Suppressor macrophage treated with lipopolysaccharide for 4 hours (primary cell): ENCODE results near the gene METRN.

ENCODE experiments used
- DNase-seq: peaks from one replicate; pipeline ENCODE4 v3.0.0-alpha.2; 2020

The METRN gene

DNA sequence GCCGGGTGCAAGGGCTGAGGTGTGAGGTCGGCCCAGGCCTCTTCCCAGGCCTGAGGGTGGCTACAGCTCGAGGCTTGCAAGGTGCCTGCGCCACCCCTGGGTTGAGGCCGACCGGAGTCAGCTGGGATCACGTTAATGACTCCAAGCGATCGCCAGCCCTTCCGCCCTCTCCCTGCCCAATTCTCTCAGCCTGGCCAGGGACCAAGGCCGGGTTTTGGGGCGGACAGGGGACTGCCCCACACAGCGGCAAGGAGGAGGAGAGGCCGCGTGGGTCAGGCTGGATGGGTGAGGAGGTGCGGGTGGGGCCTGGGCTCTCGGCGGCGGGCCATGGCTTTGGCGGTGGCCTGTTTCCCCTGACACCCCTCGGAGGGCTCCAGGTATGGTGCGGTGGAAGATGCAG, 21.6 kb upstream of the METRN start:
- no peak for DNase-seq

DNA sequence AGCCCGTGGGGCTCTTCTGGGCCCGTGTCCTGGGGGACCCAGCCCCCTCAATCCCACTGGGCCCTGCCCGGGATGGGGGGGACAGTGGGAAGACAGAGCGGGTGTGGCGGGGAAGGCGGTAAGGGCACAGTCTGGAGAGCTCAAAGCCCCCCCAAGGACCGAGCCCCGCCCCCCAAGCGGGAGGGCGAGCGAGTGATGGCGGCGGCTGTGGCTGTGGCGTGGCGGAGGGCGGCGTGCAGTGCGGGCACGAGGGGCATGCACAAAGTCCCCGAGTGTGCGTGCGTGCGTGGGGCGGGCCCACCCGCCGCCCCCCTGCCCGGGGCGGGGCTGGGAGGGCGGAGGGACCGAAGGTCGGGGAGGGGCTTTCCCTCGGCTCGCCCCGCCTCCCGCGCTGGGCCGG, 21.2 kb upstream of the METRN start:
- DNase-seq: no peak

DNA sequence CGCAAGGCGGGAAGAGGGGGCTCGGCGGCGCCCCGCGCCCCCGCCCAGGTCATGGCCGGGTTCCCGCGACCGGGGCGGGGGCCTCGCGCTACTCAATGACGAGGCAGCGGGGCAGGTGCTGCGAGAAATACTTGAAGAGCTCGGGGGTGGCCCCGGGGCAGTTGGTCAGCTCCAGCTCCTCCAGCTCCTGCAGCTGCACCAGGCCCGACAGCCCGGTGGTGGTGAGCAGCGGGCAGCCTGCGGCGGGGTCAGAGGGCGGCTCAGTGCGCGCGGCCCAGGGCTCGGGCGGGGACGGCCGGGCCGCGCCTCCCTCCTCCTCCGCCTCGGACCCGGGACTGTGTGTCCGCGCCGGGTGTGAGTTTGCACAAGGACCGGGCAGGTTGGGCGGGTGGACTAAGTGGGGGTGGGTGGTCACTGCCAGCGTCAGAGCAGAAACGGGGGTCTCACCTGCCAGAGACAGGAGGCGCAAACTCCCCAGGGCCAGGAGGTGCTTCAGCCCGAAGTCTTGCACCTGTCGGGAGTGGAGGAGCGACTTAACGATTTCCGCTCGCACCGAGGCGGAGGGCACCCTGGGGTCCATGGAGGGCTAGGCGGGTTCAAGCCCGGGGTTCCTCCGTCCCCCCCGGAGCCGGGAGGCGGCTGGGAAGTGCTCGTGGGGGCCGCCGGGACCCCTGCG, 20.6 kb upstream of the METRN start:
- DNase-seq: no peak

DNA sequence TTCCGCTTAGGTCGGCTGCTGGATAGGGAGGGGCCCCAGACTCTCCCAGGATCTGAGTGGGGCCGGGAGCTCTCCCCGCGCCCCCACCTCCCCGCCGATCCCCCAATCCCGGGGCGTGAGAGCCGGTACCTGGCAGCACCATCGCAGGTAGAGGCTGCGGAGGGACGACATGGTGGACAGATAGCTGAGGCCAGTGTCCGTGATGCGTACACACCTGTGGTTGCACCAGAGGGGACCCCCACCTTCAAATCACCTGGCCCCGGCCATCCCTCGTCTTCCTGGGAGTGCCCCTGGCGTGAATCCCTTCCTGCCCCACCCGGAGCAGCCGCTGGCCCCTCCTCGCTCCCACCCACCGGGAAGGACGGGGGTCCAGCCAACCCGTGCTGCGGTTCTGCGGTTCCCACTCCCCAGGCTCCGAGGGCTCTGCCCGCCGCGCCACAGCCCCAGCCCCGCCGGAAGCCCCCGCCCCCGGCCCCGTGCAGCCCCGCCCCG, 20.0 kb upstream of the METRN start:
- no peak for DNase-seq

DNA sequence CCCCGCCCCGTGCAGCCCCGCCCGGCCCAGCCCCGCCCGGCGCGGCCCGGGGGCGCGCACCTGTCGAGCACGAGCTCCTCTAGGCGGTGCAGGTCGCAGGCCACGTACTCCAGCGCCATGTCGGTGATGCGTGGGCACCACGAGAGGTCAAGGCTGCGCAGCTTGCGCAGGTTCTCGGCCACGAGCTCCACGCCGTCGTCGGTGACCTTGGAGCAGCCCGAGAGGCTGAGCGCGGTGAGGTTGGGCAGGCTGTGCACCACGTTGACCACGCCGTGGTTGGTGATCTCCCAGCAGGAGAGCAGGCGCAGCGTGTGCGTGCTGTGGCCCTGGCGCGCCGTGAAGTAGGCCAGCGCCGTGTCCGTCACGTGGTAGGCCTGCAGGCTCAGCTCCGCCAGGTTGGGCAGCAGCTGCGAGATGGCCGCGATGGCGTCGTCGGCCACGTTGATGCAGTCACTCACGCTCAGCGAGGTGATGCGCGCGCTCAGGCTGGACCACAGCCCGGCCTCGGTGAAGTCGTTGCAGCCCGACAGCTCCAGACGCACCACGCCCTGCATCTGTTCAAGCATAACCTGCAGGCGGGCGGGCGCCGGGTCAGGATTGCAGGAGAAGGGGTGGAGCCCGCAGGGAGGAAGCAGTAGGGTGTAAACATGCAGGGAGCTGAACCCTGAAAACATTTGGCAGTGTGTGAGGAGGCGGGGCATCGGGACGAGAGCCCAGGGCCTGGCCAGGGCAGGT, 19.4 kb upstream of the METRN start:
- no peak for DNase-seq

DNA sequence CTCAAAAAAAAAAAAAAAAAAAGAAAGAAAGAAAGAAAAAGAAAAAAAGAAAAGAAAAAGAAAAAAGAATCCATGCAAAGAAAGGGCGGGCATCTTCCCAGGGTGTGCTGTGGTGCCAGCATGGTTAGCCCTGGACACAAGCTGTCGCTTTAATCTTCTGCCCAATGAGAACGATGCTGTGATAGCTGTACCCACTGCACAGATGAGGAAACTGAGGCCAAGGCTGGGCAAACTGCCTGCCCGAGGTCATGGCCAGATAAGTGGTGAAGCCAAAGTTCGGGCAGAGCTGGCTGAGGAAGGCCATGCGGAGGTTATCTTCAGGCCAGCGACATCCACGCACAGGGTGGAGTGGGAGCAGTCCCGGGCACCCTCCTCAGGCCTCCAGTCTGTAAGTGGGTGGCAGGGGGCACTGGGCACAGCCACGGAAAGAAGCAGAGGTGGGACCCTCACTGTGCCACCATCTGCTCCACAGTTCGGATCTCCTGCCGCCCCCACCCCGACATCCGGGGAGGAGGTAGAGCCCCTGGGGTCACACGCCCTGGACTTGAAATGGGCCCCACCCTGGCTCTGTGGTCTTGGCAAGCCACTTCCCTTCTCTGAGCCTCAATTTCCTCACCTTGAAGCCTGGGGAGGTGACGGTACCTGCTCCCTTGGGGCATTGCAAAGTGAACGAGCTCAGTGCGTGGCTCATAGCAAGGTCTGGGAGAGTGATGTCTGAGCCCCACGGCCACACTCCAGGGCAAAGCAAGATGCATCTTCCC, 15.8 kb upstream of the METRN start:
- DNase-seq: no peak

DNA sequence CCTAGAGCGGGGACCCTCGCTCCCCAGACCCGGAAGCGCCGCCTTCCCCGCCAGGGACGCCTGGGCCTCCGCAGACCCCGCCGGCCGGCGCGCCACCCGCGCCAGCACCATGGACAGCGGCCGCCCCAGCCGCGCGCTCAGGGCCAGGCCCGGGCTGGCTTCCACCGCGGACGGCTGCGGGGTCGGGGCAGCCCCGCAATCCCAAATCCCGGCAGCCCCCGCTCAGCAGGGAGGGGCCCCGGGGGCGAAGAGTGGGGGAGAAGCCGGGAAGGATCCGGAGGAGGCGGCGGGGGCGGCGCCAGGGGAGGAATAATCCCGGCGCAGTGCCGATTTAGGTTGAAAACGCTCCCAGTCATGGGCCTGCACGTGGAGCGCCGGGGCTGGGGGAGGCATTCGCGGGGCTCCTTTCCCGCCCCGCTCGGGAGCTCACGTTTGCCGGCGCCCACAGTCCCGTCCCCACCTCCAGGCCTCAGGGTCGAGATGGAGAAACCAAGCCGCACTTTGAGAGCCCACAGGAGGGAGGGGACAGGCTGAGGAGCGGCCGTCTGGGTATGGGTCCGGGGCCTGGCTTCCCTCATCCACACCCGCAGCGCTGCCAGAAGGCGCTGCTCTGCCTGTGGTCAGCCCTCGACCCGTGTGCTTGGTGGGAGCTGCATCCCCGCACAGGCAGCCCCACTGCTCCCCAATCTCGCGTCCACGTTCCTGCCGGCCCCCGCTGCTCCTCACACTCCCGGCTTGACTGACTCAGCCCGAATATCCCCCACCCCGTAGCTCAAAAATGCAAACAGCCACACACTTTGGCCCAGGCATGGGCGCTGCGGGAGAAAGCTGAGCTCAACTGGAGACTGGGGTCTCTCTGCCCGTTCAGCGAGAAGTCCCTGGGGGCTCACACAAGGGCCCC, 14.0 kb upstream of the METRN start:
- peak; percentile 29 for DNase-seq

DNA sequence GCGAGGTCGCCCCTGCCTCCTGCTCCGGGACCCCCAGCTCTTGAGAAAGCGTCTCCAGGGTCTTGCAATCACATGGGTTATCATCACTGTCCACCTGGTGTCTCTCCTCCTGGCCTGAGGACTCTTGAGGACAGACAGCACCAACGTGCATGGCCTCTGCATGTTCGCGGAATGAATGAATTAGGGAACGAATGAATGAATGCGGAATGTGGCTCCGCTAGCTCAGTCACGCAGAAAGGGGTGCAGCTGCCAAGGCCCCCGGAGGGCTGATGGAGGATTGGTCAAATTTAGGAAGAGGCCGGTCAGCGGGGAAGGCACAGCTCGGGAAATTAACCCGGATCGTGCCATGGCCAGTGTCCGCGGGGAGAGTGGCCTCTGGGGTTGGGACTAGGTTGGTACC, 12.6 kb upstream of the METRN start:
- no peak for DNase-seq

DNA sequence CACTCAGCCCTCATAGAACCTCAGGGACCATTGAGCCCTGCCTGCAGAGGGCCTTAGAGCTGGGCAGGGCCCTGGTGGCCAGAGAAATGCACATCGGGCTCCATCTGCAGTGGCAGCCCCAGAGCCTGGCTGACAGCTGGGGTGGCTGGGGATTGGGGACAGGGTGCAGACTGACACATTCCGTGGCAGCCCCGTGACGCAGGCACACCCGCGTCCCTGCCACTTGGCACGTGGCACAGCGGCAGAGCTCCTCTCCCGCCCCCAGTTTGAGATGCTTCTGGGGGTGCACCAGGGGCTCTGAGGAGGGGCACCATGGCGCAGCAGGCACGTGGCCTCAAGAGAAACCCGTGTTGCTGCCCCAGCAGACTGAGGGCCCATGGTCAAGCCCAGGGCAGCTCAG, 11.5 kb upstream of the METRN start:
- no peak for DNase-seq

DNA sequence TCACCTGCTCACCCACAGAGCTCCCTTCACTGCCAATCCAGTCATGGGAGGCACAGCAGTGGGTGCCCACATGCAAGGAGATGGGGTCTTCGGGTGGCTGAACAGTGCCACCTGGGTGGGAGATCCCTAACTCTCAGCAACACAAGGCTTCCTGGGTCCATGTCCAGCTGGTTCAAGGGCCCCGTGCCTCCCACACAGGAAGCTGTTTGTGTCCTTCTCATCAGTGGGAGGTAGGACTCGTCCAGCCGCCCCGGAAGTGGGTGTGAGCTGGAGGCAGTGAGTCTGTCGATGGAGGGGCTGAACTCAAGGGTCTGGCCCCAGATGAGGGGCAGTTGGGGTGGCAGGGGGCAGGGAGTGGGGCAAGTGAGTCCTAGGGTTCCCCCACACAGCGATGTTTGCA, 10.9 kb upstream of the METRN start:
- no peak for DNase-seq

DNA sequence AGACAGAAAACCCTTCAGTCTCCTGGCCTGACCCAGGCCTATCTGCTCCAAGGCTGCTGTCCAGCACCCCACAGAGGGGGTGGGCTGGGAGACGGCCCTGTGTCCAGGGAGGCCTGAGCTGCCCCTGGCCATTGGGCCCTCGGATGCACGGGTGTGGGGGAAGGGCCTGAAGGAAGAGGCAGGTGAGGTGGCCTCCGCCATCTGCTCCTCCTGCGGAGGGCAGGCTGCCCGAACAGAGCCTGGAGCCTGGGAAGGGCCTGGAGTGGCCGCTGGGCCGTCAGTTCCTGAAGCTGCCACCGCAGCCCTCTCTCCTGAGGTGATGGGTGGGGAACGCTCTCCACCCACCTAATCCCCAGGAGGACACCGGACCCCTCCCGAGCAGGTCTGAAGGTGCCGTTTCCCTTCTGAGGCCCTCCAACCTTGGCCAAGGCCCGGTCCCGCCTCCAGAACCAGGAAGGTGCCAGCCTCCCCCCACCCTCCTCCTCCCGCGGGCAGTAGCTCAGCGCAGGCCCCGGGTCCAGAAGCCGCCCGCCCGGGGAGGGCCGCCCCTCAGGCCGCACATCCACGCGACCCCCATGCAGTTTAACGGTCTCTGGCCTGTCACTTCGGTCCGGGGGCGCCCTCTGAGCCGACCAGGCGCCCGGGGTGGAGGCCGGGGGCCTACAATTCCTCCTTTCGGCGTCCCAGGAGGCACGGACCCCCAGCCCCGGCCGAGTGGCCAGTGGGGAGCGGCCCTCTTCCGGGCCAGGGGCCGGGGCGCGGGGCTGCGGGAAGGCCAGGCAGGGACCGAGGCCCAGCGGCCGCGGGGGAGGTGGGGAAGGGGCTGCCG, 10.2 kb upstream of the METRN start:
- no peak for DNase-seq

DNA sequence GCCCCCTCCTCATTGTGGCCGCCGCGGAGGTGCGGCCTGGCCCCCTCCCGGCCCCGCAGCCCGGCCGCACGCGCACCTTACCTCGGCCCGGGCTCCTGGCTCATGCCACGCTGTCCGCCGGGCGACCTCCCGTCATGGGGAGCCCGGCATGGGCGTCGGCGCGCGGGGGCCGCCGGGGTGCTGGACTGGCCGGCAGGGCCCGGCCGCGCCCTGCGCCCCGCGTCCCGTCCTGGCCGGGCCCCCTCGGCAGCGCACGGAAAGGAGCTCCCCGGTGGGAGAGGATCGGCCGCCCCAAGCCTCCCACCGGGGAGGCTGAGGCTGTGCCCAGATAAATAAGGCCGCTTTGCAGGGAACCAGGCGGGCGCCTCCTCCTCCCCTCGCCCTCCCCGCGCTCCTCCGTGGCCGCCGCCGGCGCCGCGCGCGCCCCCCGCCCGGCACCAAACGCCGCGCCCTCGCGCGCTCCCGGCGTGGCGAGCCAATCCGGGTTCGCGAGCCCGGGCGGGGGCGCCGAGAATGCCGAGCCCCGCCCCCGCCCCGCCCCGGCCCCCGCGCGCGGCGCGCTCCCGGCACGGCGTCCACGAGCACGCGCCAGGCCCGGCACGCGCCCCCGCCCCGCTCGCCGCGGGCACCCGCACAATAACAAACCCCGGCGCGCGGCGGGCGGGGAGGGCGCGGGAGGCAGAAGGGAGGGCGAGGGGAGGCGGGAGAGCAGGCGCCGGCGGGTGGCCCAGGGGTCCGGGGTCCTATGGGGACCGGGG, 9.3 kb upstream of the METRN start, which contains the start of gene FBXL16:
FBXL16 (minus strand) TSS at position 371 of the 758 bp plus-strand sequence. CDS start 8,396 bp downstream, outside the sequence.
- no peak for DNase-seq

DNA sequence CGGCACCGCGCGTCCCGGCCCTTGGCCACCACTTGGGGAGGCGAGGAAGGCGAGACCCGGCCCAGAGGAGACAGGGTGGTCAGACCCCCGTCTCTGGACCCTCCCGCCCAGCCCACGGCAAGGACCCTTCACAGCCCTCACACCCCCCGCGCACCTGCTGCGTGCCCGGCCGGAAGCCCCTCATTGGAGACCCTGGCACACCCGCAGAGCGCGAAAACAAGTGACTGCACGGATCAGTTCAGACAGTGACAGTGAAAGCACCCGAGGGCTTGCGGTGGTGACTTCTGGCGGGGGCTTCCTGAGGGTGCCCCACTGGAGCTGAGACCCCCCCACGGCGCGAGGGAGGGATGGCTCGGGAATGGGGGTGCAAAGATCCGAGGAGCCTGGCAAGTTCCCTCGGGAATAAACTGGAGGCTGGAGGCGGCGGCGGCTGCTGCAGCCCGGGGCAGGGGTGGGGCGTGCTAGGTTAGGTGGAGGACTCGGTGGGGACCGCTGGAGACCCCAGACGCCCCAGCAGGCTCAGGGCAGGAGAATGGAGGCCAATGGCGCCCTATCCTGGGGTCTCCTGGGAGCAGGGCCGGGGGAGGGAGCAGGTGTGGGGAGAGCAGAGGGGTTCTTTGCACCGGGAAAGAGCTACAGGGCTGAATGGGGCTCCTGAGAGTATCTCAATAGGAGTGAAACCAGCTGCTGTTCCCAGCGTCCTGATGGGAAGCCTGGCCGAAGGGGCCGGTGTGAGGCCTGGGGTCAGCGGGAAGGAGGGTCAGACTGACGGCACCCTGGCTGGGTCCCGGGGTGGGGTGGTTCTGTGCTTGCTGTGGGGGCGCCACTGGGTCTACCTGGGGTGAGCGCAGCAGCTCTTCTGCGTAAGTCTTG, 8.5 kb upstream of the METRN start:
- DNase-seq: no peak

DNA sequence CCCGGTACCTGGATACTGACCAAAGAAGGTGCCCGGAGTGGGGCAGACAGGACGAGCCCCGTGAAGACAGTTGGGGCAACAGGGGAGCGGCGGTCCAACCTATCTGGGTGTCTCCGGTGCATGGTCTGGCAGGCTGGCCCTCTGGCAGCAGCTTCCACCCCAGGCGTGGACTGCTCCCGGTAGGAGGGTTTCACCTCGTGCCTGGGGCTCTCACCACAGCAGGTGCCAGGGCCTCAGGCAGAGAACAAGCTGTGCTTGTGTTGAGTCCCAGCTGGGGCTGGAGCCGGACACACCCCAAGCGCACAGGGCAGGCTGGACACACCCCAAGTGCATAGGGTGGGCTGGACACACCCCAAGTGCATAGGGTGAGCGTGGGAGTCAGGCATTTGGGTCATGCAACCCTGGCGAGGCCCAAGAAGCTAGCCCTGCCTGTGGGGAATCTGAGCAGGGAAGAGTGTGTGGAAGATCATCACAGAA, 7.8 kb upstream of the METRN start:
- DNase-seq: no peak

DNA sequence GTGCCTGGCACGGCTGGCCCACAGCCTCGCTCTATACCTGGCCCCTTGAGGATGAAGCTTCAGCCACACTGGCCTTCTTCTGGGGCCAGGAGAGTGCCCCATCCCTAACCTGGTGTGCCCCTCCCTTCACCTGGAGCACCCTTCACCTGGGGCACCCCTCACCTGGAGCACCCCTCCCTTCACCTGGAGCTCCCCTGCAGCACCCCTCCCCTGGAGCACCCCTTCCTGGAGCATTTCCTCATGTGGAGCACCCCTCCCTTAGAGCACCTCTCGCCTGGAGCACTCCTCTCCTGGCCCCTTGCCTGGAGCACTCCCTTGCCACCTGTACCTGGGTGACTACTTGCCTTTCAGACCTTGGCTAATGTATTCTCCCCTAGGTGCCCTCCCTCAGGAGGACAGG, 6.9 kb upstream of the METRN start:
- no peak for DNase-seq

DNA sequence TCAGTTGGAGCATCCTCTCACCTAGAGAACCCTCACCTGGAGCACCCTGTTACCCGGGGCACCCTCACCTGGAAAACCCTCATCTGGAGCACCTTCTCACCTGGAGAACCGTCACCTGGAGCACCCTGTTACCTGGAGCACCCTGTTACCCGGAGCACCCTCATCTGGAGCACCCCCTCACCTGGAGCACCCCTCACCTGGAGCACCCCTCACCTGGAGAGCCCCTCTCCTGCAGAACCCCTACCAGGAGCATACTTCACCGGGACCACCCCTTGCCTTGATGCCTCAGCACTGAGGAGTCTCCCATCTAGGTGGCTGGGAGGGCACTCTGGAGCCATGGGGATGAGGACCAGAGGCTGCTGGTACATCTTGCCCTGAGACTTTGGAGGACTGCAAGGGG, 6.0 kb upstream of the METRN start:
- no peak for DNase-seq

DNA sequence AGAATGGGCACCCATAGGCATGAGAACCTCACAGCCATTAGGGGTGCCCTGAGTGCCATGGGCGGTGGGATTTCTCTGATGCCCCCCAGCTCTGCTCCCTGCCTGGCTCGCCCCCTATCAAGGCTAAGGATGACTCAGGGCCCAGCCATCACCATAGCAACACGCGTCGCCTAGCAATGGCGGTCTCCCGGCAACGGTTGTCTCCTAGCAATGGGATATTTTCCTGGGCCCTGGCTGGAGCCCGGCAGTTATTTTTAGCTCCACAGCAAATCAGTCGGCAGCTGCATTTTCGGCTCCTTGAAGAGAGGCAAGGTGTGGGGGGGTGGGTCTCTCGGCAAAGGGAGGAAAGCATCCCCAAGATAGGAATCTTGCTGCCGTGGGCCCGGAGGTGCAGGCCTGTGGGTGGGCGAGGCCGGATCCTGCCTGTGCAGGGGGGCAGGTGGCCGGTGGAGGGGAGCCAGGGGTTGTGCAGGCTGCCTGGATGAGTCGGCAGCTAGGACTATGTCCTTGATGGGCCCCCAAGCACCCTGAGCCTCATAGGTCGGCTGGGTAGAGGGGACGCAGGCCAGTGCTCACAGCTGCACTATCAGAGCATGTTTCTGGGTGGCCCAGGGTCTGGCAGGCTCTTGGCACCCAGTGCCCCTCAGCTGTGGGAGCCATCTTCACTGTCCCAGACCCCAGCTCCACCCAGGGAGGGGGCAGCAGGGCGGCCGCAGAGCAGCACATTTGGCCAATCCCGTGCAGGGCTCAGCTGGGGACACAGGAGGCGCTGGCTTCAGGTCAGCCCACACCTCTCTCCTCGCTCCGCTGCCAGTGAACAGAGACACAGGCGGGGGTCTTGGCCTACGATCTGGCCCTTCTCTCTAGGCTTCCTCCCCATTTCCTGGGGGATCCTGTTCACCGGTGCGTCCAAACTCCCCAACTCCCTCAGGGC, 5.1 kb upstream of the METRN start:
- no peak for DNase-seq

DNA sequence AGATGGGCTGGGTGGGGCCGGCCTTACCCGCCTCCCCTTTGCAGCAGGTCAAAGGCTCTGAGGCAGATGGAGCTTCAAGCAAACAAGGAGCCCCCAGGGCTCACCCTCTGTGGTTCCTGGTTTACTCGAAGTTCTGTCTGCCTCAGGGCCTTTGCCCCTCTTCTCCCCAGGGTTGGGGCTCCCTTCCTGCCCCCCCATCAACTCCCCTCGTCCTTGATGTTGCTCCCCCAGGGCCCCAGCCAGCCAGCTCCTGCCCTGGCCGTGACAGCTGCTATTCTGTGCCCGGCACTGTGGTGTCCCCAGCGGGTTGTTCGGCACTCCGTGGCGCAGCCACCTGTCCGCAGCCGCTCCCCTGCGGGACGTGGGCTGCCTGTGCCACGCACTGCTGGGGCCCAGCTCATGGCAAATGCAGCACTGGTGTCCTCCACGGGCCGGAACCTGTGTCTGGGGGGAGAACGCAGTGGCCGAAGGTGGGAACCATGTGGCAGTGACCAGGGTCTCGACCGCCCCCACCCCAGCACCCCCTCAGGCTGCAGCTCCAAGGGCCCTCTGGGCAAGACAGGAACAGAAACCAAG, 4.3 kb upstream of the METRN start:
- no peak for DNase-seq
